GM23338 (cell line): ENCODE results near the gene WASL. TPM values are rescaled to one million over a fixed set of nuclear protein-coding genes. Genes with fewer than 3 reads are reported as not detected.
A peak's percentile ranks its signal among the peaks of the same experiment; 100 is the strongest.

ENCODE experiments used
- ATAC-seq: fragments of 200-7000 bp; cut with Tn5 transposase; 3 replicates; pipeline ENCODE4 v1.9.1; 2020
- DNase-seq: peaks from one replicate; pipeline ENCODE4 v3.0.0-alpha.2; 2015; ENCODE audit warnings: low spot score
- H2AFZ ChIP-seq: fragments of 200-600 bp; sonication (generic); 2 replicates; pipeline ENCODE4 v1.8.0; 2016; ENCODE audit warnings: antibody characterized with exemption, mild to moderate bottlenecking, moderate library complexity
- H3F3A ChIP-seq: fragments of 200-600 bp; sonication (generic); replicated peaks from 2 replicates; pipeline ENCODE4 v1.8.0; 2017; ENCODE audit warnings: antibody characterized with exemption, mixed run types, low read depth
- H3K27ac ChIP-seq: fragments of 200-600 bp; sonication (generic); 2 replicates; pipeline ENCODE4 v1.6.1; 2016; ENCODE audit warnings: low read depth
- H3K27me3 ChIP-seq: fragments of 200-600 bp; sonication (generic); 2 replicates; pipeline ENCODE4 v1.8.0; 2016; ENCODE audit warnings: mild to moderate bottlenecking, mixed run types, moderate library complexity; ENCODE audit not compliant: insufficient read depth
- H3K36me3 ChIP-seq: fragments of 200-600 bp; sonication (generic); 2 replicates; pipeline ENCODE4 v1.8.0; 2016; ENCODE audit warnings: mild to moderate bottlenecking; ENCODE audit not compliant: insufficient read depth
- H3K4me1 ChIP-seq: fragments of 200-600 bp; sonication (generic); 2 replicates; pipeline ENCODE4 v1.8.0; 2016; ENCODE audit warnings: mild to moderate bottlenecking, moderate library complexity; ENCODE audit not compliant: insufficient read depth
- H3K4me2 ChIP-seq: fragments of 200-600 bp; sonication (generic); 2 replicates; pipeline ENCODE4 v1.7.1; 2017; ENCODE audit warnings: mixed run types
- H3K4me3 ChIP-seq: fragments of 200-600 bp; sonication (generic); 2 replicates; pipeline ENCODE4 v1.6.1; 2016; ENCODE audit warnings: mixed run types
- H3K79me2 ChIP-seq: fragments of 200-600 bp; sonication (generic); replicated peaks from 2 replicates; pipeline ENCODE4 v1.8.0; 2017; ENCODE audit warnings: mild to moderate bottlenecking; ENCODE audit not compliant: insufficient read depth
- H3K9me2 ChIP-seq: fragments of 200-600 bp; sonication (generic); 2 replicates; pipeline ENCODE4 v1.8.0; 2017; ENCODE audit not compliant: insufficient read depth
- H4K20me1 ChIP-seq: fragments of 200-600 bp; sonication (generic); replicated peaks from 2 replicates; pipeline ENCODE4 v1.8.0; 2017; ENCODE audit warnings: mild to moderate bottlenecking; ENCODE audit not compliant: insufficient read depth
- H3K27ac Mint-ChIP-seq: 2 replicates; pipeline ENCODE4 v1.8.0; 2020; ENCODE audit warnings: inconsistent platforms, mild to moderate bottlenecking, moderate library complexity, mixed read lengths
- H3K27me3 Mint-ChIP-seq: 3 replicates; pipeline ENCODE4 v1.8.0; 2022; ENCODE audit warnings: low read depth, mild to moderate bottlenecking, moderate library complexity, mixed read lengths, inconsistent platforms; ENCODE audit not compliant: insufficient read depth, poor library complexity
- H3K36me3 Mint-ChIP-seq: 3 replicates; pipeline ENCODE4 v1.8.0; 2021; ENCODE audit warnings: low read depth, mild to moderate bottlenecking, inconsistent platforms, moderate library complexity, mixed read lengths
- H3K4me1 Mint-ChIP-seq: 3 replicates; pipeline ENCODE4 v1.8.0; 2020; ENCODE audit warnings: mild to moderate bottlenecking, inconsistent platforms, mixed read lengths
- H3K4me3 Mint-ChIP-seq: 3 replicates; pipeline ENCODE4 v1.8.0; 2021; ENCODE audit warnings: moderate library complexity, mild to moderate bottlenecking, inconsistent platforms, mixed read lengths
- H3K9me3 Mint-ChIP-seq: 3 replicates; pipeline ENCODE4 v1.8.0; 2020; ENCODE audit warnings: moderate library complexity, mild to moderate bottlenecking, inconsistent platforms, mixed read lengths
- EZH2phosphoT487 ChIP-seq: fragments of 200-600 bp; sonication (generic); IDR thresholded peaks from one replicate; pipeline ENCODE4 v1.8.1; 2018; ENCODE audit warnings: antibody characterized with exemption; ENCODE audit not compliant: unreplicated experiment
- JUNB ChIP-seq: IDR thresholded peaks from one replicate; pipeline ENCODE4 v1.6.1; 2016; ENCODE audit warnings: antibody characterized with exemption; ENCODE audit not compliant: unreplicated experiment
- POLR2AphosphoS5 ChIP-seq: IDR thresholded peaks from 2 replicates; pipeline ENCODE4 v1.6.1; 2016; ENCODE audit warnings: antibody characterized with exemption, low read depth
- ZNF114 ChIP-seq: fragments of 250-450 bp; sonication (Bioruptor Pico); IDR thresholded peaks from 2 replicates; pipeline ENCODE4 v1.5.0; 2020; ENCODE audit warnings: mild to moderate bottlenecking, moderate library complexity
- ZNF331 ChIP-seq: fragments of 250-450 bp; sonication (Bioruptor Pico); IDR thresholded peaks from 2 replicates; pipeline ENCODE4 v1.5.0; 2020; ENCODE audit warnings: low read depth, mild to moderate bottlenecking, moderate library complexity
- polyA plus RNA-seq: library from polyadenylated mRNA; unstranded; fragments of >200 nt; fragmentation: Nextera tagmentation; extraction: Ambion mirVana; gene quantifications from 2 replicates; pipeline ENCODE4 v1.2.1, GENCODE V29; 2016
- total RNA-seq: library from RNA; depleted of rRNA; stranded (reverse); fragments of >200 nt; shearing (Covaris generic); gene quantifications from 2 replicates; pipeline ENCODE4 v1.2.3, GENCODE V29; 2014
- TF ChIP-seq, protein P1 (sequence below), 2 experiments: fragments of 200-600 bp in 1 of 2; sonication (generic) in 1 of 2; conservative IDR thresholded peaks; 2 replicates each; pipeline versions ENCODE4 v1.5.1 to v1.6.1; 2016 to 2017; ENCODE audit warnings: antibody characterized with exemption in 2 of 2, low read depth in 2 of 2, mild to moderate bottlenecking in 2 of 2, moderate library complexity in 1 of 2
- TF ChIP-seq, protein P2 (sequence below): fragments of 250-450 bp; sonication (Bioruptor Pico); IDR thresholded peaks from 2 replicates; pipeline ENCODE4 v1.5.0; 2020; ENCODE audit warnings: mild to moderate bottlenecking, moderate library complexity
- TF ChIP-seq, protein P3 (sequence below): IDR thresholded peaks from one replicate; pipeline ENCODE4 v1.6.1; 2018; ENCODE audit warnings: antibody characterized with exemption; ENCODE audit not compliant: unreplicated experiment
- TF ChIP-seq, protein P4 (sequence below): IDR thresholded peaks from 2 replicates; pipeline ENCODE4 v1.6.1; 2016; ENCODE audit warnings: antibody characterized with exemption

The WASL gene
- total and polyA plus RNA-seq, 2 experiments from 2014 or later = 36.4 to 45.3 TPM

DNA sequence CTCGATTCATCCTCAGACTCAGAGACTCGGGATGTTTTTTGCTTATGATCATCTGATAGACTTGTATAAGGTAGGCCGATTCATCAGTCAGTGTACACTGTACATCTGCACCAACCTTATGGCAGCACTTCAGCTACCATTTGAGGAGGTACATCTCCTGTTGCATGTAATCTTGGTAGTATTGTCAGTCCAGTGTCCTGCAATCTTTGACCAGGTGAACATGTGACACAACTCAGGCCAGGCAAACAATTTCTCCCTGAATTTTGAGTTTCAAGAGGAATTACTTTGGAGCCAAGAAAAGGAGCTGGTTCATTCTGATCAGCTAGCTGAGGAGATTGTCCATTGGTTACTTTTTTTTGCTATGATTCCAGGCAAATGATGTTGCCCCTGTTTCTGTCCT lies 19.7 kb upstream of the WASL start:
- Histone ChIP-seq H3K9me2 (no peaks in the 10 kb centered on the region; the same call in 1 of the 2 replicates), H3F3A (no peaks in the 10 kb centered on the region), H3K36me3 (no peaks in the 10 kb centered on the region), H4K20me1 (no peaks in the 10 kb centered on the region), H3K27me3 (no peaks in the 10 kb centered on the region), H3K4me1 (peaks cover 44% of the 10 kb centered on the region), H3K4me3 (no peak overlapping the region), H3K79me2 (no peaks in the 10 kb centered on the region), H3K4me2 (no peak overlapping the region), H2AFZ (peak overlapping the region; percentile 63; the same call in 1 of the 2 replicates), H3K27ac (no peak overlapping the region)
- Mint-ChIP-seq H3K9me3 (peaks cover 4% of the 10 kb centered on the region; the same call in 1 of the 3 replicates), H3K36me3 (no peaks in the 10 kb centered on the region; the same call in 2 of the 3 replicates), H3K27ac (no peak overlapping the region), H3K27me3 (no peaks in the 10 kb centered on the region), H3K4me3 (no peak overlapping the region), H3K4me1 (peaks cover 12% of the 10 kb centered on the region)
- no peak for ATAC-seq
- DNase-seq = no peak
- TF ChIP-seq POLR2AphosphoS5 (no peak), ZNF114 (CRISPR knock-in tag) (no peak), ZNF331 (CRISPR knock-in tag) (no peak), JUNB (no peak), EZH2phosphoT487 (no peak)
- TF ChIP-seq, protein P1, sequence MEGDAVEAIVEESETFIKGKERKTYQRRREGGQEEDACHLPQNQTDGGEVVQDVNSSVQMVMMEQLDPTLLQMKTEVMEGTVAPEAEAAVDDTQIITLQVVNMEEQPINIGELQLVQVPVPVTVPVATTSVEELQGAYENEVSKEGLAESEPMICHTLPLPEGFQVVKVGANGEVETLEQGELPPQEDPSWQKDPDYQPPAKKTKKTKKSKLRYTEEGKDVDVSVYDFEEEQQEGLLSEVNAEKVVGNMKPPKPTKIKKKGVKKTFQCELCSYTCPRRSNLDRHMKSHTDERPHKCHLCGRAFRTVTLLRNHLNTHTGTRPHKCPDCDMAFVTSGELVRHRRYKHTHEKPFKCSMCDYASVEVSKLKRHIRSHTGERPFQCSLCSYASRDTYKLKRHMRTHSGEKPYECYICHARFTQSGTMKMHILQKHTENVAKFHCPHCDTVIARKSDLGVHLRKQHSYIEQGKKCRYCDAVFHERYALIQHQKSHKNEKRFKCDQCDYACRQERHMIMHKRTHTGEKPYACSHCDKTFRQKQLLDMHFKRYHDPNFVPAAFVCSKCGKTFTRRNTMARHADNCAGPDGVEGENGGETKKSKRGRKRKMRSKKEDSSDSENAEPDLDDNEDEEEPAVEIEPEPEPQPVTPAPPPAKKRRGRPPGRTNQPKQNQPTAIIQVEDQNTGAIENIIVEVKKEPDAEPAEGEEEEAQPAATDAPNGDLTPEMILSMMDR (conservative IDR thresholded peaks at IDR 0.05; ENCODE audit: low read depth in 2 of 2) = no peak
- TF ChIP-seq, protein P2, sequence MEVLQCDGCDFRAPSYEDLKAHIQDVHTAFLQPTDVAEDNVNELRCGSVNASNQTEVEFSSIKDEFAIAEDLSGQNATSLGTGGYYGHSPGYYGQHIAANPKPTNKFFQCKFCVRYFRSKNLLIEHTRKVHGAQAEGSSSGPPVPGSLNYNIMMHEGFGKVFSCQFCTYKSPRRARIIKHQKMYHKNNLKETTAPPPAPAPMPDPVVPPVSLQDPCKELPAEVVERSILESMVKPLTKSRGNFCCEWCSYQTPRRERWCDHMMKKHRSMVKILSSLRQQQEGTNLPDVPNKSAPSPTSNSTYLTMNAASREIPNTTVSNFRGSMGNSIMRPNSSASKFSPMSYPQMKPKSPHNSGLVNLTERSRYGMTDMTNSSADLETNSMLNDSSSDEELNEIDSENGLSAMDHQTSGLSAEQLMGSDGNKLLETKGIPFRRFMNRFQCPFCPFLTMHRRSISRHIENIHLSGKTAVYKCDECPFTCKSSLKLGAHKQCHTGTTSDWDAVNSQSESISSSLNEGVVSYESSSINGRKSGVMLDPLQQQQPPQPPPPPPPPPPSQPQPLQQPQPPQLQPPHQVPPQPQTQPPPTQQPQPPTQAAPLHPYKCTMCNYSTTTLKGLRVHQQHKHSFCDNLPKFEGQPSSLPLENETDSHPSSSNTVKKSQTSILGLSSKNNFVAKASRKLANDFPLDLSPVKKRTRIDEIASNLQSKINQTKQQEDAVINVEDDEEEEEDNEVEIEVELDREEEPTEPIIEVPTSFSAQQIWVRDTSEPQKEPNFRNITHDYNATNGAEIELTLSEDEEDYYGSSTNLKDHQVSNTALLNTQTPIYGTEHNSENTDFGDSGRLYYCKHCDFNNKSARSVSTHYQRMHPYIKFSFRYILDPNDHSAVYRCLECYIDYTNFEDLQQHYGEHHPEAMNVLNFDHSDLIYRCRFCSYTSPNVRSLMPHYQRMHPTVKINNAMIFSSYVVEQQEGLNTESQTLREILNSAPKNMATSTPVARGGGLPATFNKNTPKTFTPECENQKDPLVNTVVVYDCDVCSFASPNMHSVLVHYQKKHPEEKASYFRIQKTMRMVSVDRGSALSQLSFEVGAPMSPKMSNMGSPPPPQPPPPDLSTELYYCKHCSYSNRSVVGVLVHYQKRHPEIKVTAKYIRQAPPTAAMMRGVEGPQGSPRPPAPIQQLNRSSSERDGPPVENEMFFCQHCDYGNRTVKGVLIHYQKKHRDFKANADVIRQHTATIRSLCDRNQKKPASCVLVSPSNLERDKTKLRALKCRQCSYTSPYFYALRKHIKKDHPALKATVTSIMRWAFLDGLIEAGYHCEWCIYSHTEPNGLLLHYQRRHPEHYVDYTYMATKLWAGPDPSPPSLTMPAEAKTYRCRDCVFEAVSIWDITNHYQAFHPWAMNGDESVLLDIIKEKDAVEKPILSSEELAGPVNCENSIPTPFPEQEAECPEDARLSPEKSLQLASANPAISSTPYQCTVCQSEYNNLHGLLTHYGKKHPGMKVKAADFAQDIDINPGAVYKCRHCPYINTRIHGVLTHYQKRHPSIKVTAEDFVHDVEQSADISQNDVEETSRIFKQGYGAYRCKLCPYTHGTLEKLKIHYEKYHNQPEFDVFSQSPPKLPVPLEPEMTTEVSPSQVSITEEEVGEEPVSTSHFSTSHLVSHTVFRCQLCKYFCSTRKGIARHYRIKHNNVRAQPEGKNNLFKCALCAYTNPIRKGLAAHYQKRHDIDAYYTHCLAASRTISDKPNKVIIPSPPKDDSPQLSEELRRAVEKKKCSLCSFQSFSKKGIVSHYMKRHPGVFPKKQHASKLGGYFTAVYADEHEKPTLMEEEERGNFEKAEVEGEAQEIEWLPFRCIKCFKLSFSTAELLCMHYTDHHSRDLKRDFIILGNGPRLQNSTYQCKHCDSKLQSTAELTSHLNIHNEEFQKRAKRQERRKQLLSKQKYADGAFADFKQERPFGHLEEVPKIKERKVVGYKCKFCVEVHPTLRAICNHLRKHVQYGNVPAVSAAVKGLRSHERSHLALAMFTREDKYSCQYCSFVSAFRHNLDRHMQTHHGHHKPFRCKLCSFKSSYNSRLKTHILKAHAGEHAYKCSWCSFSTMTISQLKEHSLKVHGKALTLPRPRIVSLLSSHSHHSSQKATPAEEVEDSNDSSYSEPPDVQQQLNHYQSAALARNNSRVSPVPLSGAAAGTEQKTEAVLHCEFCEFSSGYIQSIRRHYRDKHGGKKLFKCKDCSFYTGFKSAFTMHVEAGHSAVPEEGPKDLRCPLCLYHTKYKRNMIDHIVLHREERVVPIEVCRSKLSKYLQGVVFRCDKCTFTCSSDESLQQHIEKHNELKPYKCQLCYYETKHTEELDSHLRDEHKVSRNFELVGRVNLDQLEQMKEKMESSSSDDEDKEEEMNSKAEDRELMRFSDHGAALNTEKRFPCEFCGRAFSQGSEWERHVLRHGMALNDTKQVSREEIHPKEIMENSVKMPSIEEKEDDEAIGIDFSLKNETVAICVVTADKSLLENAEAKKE (CRISPR knock-in tag) = no peak
- TF ChIP-seq, protein P3, sequence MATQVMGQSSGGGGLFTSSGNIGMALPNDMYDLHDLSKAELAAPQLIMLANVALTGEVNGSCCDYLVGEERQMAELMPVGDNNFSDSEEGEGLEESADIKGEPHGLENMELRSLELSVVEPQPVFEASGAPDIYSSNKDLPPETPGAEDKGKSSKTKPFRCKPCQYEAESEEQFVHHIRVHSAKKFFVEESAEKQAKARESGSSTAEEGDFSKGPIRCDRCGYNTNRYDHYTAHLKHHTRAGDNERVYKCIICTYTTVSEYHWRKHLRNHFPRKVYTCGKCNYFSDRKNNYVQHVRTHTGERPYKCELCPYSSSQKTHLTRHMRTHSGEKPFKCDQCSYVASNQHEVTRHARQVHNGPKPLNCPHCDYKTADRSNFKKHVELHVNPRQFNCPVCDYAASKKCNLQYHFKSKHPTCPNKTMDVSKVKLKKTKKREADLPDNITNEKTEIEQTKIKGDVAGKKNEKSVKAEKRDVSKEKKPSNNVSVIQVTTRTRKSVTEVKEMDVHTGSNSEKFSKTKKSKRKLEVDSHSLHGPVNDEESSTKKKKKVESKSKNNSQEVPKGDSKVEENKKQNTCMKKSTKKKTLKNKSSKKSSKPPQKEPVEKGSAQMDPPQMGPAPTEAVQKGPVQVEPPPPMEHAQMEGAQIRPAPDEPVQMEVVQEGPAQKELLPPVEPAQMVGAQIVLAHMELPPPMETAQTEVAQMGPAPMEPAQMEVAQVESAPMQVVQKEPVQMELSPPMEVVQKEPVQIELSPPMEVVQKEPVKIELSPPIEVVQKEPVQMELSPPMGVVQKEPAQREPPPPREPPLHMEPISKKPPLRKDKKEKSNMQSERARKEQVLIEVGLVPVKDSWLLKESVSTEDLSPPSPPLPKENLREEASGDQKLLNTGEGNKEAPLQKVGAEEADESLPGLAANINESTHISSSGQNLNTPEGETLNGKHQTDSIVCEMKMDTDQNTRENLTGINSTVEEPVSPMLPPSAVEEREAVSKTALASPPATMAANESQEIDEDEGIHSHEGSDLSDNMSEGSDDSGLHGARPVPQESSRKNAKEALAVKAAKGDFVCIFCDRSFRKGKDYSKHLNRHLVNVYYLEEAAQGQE = no peak
- TF ChIP-seq, protein P4, sequence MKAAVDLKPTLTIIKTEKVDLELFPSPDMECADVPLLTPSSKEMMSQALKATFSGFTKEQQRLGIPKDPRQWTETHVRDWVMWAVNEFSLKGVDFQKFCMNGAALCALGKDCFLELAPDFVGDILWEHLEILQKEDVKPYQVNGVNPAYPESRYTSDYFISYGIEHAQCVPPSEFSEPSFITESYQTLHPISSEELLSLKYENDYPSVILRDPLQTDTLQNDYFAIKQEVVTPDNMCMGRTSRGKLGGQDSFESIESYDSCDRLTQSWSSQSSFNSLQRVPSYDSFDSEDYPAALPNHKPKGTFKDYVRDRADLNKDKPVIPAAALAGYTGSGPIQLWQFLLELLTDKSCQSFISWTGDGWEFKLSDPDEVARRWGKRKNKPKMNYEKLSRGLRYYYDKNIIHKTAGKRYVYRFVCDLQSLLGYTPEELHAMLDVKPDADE = no peak
